NCI-H226 (cell line): ENCODE results near the gene MUC2.
A peak's percentile ranks its signal among the peaks of the same experiment; 100 is the strongest.

Experiments used
- DNase-seq: peaks from one replicate; pipeline ENCODE4 v3.0.0-alpha.2; 2015

The MUC2 gene

GRCh38 chr11:1052133-1053011 lies 22.3 kb upstream of the MUC2 start:
- no peak for DNase-seq

DNA sequence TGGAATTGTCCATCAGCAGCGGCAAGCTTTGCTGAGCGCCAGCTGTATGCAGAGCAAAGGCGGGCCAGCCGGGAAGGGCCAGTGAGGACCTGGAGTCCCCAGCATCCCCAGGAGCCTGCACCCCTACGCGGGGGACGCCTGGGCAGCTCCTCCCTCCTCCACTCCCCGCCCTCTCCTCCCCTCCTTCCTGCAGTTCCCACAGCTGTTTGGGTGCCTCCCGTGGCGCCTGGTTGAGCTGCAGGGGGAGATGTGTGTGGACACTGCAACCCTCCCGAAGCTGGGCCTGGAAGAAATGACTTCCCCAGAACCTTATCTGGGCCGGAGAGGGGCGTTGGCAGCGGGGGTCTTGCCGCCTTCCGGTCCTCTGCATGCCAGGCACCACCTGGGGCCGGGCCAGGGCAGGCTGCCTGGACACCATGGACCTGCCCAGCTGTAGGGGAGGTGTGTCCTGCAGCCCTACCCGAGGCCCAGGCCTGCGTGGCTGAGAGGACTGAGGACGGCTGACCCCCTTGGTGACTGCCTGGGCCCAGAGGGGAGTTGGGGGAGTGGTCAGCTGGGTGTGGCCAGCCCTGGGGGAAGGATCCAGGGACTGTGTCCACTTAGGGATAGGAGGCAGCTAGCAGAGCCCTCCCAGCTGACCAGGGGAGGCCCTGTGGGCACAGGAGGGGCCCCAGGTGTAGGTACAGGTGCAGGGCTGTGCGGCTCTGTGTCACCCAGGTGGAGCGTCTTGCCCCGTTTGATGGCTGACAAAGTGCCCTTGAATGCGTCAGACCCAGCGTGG lies 21.4 kb upstream of the MUC2 start:
- DNase-seq, result peak; percentile 49

GRCh38 chr11:1054143-1055108 lies 20.2 kb upstream of the MUC2 start:
- peak; percentile 47 for DNase-seq

DNA sequence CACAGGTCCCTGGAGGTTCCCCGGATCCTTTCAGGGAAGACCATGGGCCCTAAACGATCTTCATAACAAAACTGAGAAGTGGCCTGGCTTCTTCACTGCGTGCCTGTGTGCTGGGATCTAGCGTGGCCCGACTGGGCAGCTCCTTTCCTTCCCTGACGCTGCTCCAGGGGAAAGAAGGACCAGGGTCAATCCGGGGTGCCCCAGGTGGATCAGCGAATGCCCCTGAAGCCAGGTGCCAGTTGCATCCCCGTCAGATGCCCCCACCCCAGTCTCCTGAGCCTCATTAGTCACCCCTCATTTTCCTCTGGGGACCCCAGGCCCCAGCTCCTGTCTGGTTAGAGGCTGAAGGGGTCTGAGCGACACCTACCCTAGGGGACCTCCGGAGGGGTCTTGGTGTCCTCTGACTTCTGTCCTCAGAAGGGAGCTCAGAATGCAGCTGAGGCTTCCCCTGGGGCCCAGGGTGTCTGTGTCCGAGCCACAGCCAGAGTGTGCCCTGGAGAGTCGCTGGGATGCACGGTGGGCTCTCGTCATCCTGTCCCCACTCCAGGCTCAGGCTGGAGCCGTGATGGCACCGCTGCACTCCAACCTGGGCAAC lies 19.5 kb upstream of the MUC2 start:
- no peak for DNase-seq

DNA sequence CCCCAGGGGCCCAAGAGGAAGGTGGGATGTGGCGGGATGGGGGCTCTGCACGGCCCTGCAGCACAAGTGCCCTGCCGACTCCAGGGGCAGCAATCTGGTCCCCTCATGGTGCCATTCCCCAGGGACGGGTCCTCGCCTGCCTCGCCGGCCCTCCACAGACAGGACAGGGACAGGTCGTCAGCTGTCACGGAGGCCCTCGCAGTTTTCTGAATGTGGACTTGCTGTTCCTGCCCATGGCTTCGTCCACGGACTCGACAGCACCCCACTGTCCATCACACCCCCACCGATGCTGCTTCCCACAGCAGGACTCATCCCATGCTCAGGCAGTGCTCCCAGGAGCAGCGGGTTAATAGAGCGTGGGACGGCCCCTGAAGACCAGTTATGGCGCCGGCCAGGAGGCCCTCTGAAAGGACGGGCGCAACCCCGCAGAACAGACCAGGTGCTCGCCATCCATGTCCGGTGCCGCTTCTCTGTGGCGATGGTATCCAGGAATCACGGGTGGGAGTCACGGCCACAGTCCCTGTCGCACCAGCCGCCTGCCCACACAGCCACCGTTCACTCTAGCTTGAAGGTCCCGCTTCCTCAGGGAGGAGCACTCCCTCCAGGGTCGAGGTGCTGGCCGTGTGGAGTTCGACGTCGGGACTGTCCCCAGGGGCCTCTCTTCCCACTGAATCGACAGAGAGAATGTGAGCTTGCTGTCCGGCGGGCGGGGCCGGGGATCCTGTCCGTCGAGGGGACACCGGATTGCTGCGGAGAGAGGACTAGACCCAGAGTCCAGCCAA lies 18.5 kb upstream of the MUC2 start:
- no peak for DNase-seq

DNA sequence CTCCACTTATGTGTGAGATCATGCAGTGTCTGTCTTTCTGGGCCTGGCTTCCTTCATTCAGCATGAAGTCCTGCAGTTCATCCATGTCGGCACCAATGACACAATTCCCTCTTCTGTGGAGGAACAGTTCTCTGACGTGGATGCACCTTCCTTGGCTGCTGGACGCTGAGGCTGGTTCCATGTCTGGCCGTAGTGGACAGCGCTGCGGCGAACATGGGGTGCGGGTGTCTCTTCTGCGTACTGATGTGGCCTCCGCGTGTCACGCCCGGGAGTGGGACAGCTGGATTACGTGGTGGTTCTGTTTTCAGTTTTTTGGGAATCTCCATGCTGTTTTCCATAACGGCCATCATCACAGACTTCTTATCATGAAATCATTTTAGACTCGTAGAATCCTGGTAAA lies 16.9 kb upstream of the MUC2 start:
- no peak for DNase-seq

DNA sequence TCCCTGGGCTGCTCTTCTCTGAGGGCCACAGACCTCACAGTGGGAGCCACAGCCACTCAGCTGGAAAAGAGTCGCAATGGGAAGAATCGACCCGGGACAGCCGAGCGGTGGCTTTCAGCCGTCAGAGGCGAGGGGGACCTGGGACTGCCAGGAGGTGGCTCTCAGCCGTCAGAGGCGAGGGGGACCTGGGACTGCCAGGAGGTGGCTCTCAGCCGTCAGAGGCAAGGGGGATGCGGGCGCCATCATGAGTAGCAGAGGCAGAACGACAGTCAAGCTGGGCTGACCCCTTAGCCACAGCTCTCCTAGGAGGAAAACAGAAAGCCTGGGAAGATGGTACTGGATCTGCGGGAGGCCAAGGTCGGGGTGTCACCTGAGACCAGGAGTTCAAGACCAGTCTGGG lies 14.9 kb upstream of the MUC2 start:
- no peak for DNase-seq

DNA sequence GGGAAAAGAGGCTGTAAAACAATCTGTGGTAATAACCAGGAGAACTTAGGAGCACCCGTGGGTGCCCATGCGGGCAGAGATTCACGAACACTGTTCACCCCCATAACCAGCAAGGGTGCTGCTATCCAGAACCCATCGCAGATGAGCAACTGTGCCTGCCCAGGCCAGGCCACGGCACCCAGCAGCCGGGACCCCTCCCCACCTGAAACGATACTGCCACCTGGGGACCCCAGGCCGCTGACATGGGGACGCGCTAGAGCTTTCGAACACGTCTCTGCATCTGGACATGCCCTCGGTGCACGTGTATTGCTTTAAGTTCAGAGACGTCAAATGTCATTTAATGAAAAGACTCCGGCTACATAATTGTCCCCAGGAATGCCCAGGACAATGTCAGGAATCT lies 14.3 kb upstream of the MUC2 start:
- no peak for DNase-seq

DNA sequence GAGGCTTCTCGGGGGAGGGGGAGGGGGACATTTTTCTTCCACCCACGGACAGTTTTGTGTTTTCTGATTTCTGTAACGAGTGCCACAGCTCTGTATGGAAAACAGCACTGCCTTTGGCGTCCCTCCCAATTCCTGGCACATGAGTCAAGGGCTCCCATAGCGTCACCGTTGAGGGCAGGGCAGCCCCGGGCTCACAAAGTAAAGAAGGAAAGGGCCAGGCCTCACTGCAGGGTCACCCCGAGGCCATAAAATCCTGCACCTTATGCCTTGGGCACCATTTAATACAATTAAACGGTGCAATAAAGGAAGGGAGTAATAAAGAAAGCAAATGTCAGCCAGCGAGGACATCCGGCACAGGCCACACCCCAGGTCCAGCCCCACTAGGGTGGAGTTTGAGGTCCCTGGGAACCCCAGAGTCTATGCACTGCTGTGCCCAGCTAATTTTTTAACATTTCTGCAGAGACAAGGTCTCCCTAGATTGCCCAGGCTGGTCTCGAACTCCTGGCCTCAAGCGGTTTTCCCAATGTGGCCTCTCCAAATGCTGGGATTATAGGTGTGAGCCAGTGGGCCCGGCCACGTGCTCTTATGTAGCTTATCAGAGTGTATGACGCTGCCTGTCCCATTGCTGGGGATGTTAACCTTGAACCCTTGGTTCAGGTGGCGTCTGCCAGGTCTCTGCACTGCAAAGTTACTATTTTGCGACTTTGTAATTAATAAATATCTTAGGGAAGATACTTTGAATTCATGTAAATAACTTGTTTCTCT lies 13.6 kb upstream of the MUC2 start:
- DNase-seq, result peak; percentile 67

DNA sequence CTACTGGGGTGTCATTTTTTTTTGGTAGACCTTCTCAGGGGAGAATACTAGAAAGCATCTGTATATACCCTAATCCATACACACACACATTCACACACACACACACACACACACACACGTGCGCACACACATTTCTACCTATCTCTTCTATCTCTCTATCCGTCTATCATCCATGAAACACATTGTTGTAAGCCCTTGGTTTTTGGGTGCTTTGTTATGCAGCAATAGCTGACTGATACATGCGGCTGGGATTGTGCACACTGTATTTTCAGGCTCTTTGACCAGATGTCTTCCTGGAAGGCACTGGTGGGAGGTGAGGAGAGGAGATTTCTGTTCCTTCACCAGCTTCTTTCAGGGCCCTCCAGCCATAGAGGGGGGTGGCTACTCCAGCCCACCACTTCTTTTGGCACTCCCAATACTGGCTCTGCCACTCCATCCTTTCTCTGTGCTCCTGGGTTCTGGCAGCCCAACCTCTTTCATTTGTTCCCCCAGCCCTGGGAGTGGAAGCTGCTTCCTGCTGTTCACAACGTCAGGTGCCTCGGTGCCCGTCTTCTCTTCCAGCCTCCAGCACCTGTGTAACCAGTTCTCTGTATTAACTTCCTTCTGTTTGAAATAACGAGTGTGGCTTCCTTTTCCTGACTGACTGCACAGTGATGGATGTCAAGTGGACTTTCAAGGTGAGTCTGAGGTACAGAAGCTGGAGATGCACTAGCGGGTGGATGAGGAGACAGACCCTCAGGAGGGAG lies 12.4 kb upstream of the MUC2 start:
- DNase-seq, result no peak

GRCh38 chr11:1064167-1064566 lies 10.5 kb upstream of the MUC2 start:
- DNase-seq, result peak; percentile 12

DNA sequence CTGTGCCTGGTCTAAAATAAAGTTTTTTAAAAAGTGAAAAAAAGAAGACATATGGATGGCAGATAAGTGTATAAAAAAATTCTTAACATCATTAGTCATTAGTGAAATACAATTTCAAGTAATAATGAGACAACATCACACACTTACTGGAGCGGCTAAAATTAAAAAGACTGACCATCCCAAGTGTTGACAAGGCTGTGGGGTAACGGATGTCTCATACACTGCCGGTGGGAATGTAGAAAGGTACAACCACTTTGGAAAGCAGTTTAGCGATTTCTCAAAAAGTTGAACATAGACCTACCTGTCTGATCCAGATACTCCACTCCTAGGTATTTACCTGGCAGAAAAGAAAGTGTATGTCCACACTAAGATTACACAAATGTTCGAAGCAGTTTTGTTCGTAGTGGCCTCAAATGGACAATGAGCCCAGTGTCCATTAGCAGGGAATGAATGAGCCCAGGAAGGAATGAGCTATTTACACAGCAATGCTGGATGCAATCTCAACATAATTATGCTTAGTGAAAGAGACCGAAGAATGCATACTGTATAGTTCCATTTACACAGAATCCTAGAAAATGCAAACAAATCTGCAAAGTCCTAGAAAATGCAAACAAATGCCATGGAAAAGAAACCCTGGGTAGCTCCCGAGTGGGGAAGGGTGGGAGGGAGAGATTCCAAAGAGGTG lies 6.7 kb upstream of the MUC2 start:
- DNase-seq, result no peak

- no peak for DNase-seq
Observed at GRCh38 chr11:1069740-1070139, 4.9 kb upstream of the MUC2 start.

GRCh38 chr11:1070594-1071462 lies 3.8 kb upstream of the MUC2 start:
- no peak for DNase-seq

GRCh38 chr11:1071571-1072115 lies 3.0 kb upstream of the MUC2 start:
- peak; percentile 23 for DNase-seq

GRCh38 chr11:1072116-1072820 lies 2.4 kb upstream of the MUC2 start:
- peak; percentile 93 for DNase-seq

DNA sequence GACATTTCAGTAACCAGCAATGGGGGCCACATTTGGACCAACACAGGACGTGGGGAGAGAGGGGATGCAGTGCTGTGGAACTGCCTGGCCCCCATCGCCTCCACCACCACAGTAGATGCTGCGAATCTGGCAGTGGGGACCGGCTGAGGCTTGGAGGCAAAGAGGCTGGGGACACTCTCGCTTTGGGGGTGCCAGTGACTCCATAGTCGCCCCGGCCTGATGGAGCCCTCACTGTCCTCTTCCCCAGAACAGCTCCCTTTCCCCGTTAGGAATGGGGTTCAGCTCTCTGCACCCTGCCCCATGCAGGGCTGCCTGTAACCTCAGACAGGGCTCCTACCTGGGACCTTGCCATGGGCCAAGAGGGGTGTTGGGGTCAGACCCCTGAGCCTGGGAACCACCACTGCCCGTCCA lies 1.8 kb upstream of the MUC2 start:
- no peak for DNase-seq
